ENCODE data around the gene SBNO2. TPM values are rescaled to one million over a fixed set of nuclear protein-coding genes. Genes with fewer than 3 reads are reported as not detected.

Gene SBNO2
- total RNA-seq, 3 donors from 2014 or later: 15.4 to 63.3 (median 43.9) TPM

GRCh38 chr19:1151917-1152587 lies 22.0 kb downstream of the SBNO2 start:
- peak overlapping the region; percentile 71 to 91 for H3K27ac ChIP-seq
- DNase-seq (ENCODE audit: low spot score in 2 of 2): no peak
- no peaks in the 10 kb centered on the region for H3K27me3 ChIP-seq
- peak overlapping the region in 1 of 3 donors; percentile 54 for H3K4me3 ChIP-seq
- no peak for TF ChIP-seq CTCF (IDR thresholded peaks at IDR 0.05)
- TF ChIP-seq POLR2AphosphoS5 (IDR thresholded peaks at IDR 0.05): peak in 2 of 3 donors; percentile 45 to 48
- TF ChIP-seq POLR2A (IDR thresholded peaks at IDR 0.05): no peak
- no peaks in the 10 kb centered on the region for H3K36me3 ChIP-seq
- H3K9me3 ChIP-seq: no peaks in the 10 kb centered on the region
- intact Hi-C loops (cut with DNase I; ENCODE audit: low total_unique reads): no loop called here
- H3K4me1 ChIP-seq: peaks cover 23 to 30% of the 10 kb centered on the region in 2 donors

GRCh38 chr19:1151037-1151724 lies 22.9 kb downstream of the SBNO2 start:
- peaks cover 23 to 25% of the 10 kb centered on the region in 2 donors for H3K4me1 ChIP-seq
- H3K4me3 ChIP-seq: peak overlapping the region in 1 of 3 donors; percentile 54
- intact Hi-C loops (cut with DNase I; ENCODE audit: low total_unique reads): no loop called here
- TF ChIP-seq CTCF (IDR thresholded peaks at IDR 0.05) (no peak), POLR2A (IDR thresholded peaks at IDR 0.05) (no peak), POLR2AphosphoS5 (IDR thresholded peaks at IDR 0.05) (no peak)
- DNase-seq (ENCODE audit: low spot score in 2 of 2): no peak
- H3K27ac ChIP-seq: peak overlapping the region; percentile 71 to 91
- no peaks in the 10 kb centered on the region for H3K36me3 ChIP-seq
- no peaks in the 10 kb centered on the region for H3K9me3 ChIP-seq
- H3K27me3 ChIP-seq: no peaks in the 10 kb centered on the region

- intact Hi-C loops (cut with DNase I; ENCODE audit: low total_unique reads): no loop called here
- Histone ChIP-seq H3K27ac (peak overlapping the region; percentile 71 to 91), H3K4me3 (no peak overlapping the region), H3K9me3 (no peaks in the 10 kb centered on the region), H3K36me3 (no peaks in the 10 kb centered on the region), H3K27me3 (no peaks in the 10 kb centered on the region), H3K4me1 (peaks cover 16 to 18% of the 10 kb centered on the region in 2 donors)
- DNase-seq (ENCODE audit: low spot score in 2 of 2): no peak
- TF ChIP-seq CTCF (IDR thresholded peaks at IDR 0.05) (no peak), POLR2A (IDR thresholded peaks at IDR 0.05) (no peak), POLR2AphosphoS5 (IDR thresholded peaks at IDR 0.05) (no peak)
These were observed 23.6 kb downstream of the SBNO2 start for GRCh38 chr19:1150333-1151036.

GRCh38 chr19:1149259-1150045 lies 24.6 kb downstream of the SBNO2 start:
- no peaks in the 10 kb centered on the region for H3K36me3 ChIP-seq
- peaks cover 6 to 11% of the 10 kb centered on the region in 2 donors for H3K4me1 ChIP-seq
- no peaks in the 10 kb centered on the region for H3K27me3 ChIP-seq
- peak overlapping the region in 1 of 2 donors; percentile 91 for H3K27ac ChIP-seq
- intact Hi-C loops (cut with DNase I; ENCODE audit: low total_unique reads): no loop called here
- no peaks in the 10 kb centered on the region for H3K9me3 ChIP-seq
- H3K4me3 ChIP-seq: no peak overlapping the region
- DNase-seq (ENCODE audit: low spot score in 2 of 2): no peak
- TF ChIP-seq POLR2AphosphoS5 (IDR thresholded peaks at IDR 0.05) (no peak), POLR2A (IDR thresholded peaks at IDR 0.05) (no peak), CTCF (IDR thresholded peaks at IDR 0.05) (no peak)

Measured in breast epithelium (tissue), 4 donors.